GM19395 (cell line): ENCODE data around the gene SMIM43.
A peak's percentile ranks its signal among the peaks of the same experiment; 100 is the strongest.

Source experiments
- ATAC-seq: cut with Tn5 transposase; IDR thresholded peaks from one replicate; pipeline ENCODE4 v1.9.1; 2021; ENCODE audit warnings: mild to moderate bottlenecking, moderate library complexity; ENCODE audit not compliant: unreplicated experiment

SMIM43 gene

DNA sequence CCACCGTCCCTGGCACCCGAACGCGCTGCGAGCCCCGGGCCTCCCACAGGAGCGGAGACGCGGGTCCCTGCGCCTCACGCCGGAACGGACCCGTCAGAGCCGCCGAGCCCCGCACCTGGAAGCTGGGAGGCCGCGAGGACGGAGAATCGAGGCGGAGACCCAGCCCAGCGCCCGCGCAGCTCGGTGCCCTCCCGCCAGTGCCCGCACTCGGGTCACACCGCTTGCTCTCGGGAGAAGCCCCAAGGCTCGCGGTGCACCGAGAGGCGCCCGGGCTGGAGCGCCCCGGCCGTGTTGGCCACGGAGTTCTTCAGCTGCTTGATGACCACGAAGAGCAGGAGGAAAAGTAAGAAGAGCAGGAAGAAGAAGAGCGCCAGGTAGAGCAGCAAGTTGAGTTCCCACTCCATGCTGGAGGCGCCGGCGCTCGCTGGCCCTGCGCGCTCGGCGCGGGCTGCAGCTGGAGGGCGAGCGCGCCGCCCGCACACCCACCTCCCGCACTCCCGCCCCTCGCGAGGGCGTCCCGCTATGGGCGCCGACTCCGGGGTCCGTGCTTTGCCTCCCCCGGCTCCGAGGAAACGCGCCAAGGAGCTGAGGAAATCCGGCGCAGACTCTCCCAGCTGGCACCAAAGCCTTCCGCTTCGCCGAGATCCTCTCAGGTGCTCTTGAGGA, at the start of gene SMIM43:
Gene SMIM43 (minus strand): TSS at position 463 of the 666 bp plus-strand sequence. CDS start 59 bp downstream, at position 404.
- ATAC-seq, result no peak

DNA sequence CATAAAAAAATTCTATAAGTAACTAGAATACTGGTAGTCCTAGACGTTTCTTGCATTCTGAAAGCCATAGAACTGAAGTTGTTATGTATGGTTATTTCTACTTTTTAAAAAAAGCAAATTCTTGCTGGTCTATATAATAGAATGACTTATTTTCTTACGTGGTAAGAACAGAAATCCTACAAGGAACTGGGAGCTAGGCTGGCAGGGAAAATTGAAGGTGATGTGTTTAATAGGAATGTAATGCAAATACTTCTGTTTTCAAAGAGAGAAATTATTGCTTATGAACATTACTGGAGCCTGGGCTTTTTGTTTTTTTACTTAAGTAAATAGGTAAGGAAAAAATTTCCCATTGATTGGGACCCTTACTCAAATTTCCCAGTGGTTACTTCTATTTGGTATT, 49.8 kb upstream of the SMIM43 start:
- no peak for ATAC-seq

DNA sequence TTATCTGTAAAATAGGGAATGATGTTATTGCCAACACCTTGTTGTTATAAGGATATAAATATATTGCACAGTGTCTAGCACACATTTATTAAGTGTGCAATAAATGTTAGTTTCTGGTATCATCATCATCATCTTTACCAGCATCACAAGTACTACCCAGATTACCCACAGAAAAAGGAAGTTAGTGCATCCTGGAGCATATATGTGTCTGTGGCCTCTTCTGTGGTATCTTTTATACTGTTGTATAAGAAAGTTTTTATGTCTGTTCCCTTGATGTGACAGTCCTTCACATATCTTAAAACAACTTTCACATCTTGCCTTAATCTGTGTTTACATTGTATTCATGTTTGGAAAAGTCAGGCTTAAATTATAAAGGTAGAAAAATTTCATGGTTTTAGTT, 46.2 kb upstream of the SMIM43 start:
- ATAC-seq, result no peak

DNA sequence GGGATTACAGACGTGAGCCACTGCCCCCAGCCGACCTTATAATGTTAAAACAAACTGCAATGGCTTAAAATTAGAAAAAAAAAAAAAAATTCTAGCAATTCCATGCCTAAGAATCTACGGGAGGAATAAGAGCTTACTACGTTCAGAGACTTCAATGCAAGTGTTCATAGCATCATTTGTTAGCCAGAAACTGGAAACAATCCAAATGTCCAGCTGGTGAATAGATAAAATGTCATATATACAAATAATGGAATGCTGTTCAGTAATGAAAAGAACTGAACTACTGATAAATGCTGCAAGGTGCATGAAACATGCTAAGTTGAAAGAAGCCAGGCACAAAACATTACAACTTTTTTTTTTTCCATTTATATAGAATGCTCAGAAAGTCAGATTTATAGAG, 41.4 kb upstream of the SMIM43 start:
- ATAC-seq, result no peak

DNA sequence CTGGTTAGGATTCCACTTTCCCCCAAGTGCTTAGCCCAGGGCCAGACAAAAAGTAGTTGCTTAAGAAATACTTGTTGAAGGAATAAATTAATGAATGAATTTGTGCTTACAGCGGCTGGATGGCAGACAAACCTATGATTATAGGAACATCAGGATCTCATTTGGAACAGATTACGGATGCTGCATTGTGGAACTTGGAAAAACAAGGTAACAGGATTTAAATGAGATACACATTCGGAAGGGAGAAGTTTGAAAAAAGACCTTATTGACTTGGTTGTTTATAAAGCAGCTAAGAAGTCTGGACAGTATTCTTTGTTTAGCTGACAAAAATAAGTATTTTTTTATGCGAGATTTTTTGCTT, 36.7 kb upstream of the SMIM43 start:
- ATAC-seq, result no peak

DNA sequence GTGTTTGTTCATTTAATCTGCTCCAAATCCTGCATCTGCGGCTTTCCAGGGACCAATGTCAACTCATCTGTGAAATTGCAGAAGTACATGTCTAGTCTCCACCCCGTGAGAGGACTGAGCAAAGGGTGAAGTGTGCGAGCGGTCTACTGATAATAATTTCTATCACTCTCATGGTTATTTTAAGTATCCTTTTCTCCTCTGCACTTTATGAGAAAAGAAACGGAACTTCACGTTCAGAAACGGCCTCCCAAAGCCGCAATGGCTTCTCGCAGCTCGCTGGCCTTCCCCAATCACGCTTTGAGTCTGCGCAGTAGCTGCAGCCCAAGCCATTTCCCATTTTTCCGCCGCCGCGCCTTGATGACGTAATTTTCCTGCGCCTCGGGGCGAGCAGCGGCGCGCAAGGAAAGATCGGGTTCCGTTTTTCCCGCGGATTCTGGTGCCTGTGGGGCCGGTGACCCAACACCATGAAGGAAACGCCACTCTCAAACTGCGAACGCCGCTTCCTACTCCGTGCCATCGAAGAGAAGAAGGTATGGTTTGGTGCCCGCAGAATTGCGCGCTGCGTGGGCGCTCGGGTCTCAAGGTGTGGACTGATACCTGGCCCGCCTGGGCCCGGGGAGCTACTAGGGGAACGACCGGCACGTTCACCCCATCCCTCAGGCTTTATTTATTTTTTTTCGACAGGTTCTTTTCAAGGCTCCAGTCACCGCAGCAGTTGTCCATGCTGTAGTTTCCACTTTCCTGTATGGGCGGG, 36.2 kb upstream of the SMIM43 start, which contains the start of gene EXOSC9:
Gene EXOSC9 (plus strand): TSS at position 363 of the 754 bp plus-strand sequence. CDS start 102 bp downstream, at position 465.
- peak; percentile 89 for ATAC-seq

DNA sequence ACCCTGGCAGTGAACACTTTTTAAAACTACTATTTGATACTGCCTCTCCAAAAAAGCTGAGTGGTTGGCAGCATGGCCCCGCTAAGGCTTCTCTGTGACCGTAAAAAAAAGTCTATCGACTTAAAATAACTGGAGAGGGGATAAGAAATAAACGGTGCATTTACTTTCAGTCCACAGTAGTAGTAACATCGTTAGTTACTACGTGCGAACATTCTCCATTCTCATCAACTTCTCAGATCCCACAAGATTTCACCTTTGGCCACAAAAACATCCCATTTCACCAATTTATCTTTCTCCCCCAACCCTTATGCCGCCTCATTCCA, 35.6 kb upstream of the SMIM43 start:
- ATAC-seq, result peak; percentile 42

DNA sequence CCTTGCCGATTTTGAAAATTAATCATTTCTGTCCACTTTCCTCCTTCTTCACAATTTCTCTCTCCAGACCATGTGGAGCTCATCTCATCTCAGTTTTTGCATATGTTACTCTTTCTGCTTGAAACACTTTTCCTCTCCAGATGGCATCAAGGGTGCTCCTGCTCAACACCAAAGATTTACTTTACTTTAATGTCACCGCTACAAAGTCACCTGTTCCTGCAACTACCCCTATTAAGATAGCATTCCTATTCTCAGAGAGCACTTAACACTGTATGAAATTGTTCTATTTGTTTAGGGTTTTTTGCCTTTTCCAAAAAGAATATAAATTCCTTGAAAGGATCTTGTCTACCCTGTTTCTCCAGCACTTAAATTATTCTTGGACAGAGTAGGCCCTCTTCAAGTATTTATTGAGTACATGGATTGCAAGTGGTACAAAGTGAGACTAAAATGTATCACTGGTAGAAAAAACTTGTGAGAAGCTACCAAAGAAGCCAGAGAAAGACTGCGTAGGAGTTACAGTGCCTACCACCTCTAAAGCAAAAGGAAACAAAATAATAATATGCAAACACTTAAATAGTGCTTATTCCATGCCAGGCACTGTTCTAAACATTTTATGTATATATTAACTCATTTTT, 35.0 kb upstream of the SMIM43 start:
- no peak for ATAC-seq

DNA sequence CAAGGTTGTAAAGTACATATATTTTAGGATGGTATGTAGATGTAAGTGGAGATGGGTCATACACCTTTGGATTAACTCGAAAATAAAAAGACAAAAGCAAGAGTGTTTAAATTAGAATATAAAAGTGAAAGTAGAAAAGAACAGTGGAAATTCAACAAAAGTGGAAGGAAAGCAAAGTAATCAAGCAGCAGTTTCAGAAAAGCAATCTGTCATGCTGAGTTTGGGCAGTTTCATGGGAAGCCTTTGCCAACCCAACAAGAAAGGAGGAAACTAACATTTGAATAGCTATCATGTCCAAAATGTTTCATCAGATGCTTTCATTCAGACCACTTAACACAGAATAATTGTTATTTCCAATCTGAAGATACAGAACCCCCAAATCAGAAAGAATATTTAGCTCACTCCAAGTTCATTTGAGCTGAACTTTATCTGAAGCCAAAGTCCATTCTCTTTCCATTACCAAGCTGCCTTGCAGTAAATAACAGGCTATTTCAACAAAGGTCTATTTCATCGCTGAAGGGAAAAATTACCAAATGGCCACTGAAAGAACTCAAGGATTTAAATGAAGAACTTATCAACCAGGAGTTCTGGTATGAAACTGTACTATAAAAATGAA, 34.4 kb upstream of the SMIM43 start:
- no peak for ATAC-seq

DNA sequence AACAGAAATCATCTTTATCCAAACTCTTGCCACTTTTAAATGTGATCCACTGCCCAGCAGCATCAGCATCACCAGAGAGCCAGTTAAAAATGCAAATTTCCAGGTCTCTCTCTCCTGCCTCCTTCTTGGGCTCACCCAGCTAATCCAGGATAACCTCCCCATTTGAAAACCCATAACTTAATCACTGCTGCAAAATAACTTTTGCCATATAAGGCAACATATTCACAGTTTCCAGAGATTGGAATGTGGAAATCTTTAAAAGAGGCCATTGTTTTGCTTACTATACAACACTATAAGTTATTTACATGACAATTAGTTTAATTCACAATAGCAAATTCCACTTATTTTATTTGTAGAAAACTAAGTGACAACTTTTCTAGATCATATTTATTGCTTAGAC, 31.3 kb upstream of the SMIM43 start:
- no peak for ATAC-seq

DNA sequence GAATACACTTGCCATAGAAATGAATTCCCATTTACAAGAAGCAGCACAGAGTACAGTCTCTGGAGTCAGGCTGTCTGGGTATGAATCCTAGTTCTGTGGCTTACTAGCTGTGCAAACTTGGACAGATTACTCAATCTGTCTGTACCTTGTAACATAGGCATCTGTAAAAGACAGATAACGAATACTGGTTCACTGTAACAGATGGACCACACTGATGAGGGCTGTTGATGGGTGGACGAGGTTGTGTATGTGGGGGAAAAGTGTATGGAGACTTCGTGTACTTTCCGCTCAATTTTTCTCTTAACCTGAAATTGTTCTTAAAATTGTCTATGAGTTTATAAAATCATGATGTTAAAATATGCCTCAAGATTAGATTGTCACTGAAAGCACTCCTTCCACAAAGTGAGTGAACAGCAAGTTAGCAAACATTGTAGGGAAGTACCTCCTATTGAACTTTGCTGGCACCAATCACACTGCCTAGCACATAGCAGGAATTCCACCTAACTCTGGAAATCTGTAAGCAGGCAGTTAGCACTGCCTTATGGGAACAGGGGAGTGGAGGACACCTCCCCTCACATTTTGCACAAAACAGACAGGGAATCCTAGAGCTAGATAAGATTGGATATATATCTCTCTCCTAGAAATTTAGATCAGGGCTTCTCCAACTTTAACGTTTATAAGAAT, 29.7 kb upstream of the SMIM43 start:
- ATAC-seq, result no peak

DNA sequence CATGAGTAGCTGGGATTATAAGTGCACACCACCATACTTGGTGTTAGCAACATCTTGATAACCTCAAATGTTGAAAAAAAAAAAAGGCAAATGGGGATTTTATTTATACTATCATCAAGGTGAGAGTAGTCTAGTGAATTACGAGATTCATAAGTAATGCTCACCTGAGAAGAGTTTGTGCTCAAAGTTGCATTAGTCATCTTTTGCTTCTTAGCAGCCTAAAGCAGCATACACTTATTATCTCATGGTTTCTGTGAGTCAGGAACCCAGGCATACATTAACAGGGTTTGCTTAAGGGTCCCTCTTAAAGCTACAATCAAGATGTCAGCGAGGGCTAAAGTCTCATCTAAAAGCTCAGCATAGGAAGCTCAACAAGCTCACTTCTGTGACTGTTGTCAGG, 28.0 kb upstream of the SMIM43 start:
- ATAC-seq, result no peak

DNA sequence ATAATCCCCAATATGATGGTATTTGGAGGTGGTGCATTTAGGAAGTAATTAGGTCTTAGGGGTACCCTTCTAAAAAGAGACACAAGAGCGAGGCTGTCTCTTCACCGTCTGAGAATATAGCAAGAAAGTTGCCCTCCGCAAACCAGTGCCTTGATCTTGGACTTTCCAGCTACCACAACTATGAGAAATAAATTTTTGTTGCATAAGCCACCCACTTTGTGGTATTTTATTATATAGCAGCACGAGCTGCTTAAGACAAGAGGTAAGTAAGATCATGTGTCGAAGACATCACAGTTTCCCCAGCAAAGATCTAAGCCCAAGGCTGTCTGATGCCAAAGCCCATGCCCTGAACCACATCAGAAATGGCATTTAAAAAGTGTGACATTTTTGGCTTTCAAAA, 26.5 kb upstream of the SMIM43 start:
- no peak for ATAC-seq

DNA sequence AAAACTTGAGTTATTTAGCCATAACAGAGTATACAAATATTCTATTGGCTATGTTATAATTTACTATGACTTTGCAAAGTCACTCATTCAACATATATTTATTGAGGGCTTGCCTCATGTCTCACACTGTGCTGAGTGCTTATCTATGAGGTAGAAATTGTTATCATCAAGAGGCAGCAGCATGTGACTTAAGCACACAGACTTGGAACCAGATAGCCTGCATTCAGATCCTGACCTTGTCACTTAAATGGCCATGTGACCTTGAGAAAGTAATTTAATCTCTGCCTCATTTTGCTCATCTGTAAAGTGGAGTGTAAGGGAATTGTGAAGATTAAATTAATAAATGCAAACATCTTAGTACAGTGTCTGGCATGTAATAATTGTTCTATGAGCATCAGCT, 26.0 kb upstream of the SMIM43 start:
- ATAC-seq, result no peak

DNA sequence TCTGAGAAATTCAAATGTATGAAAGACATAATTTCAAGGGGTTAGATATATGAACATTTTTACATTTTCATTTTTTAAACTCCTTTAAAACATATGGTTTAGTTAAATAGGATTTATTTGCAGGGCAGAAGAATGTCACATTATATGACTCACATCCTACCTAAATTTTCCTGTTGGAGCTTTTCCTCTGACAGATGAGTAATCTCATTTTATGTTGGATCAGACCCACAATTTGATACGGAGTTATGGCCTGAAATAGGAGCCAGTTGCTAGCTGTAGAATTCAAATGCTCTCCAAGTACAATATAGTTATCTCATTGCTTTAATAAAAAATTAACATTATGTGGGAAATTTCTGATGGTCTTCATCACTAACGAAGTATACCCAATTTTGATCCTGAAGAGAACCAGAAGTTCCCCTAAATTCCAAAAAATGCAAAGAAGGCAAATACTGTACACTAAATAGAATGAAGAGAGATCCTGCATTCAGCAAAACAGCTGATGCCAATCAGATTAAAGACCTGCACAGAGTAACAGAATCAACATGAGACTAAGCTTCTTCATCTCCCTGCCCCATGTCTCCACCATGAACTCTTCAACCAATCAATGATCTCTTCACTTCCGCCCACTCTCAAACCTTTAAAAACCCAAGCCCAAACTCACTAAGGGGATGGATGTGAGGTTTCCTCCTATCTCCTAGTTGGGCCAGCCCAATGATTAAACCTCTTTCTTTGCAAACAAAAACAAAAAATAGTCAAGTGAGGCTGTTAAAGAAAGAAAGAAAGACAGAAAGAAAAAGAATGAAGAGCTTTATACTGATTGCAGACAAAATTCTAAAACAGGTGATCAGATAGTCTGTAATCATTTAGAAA, 25.2 kb upstream of the SMIM43 start:
- ATAC-seq, result no peak

DNA sequence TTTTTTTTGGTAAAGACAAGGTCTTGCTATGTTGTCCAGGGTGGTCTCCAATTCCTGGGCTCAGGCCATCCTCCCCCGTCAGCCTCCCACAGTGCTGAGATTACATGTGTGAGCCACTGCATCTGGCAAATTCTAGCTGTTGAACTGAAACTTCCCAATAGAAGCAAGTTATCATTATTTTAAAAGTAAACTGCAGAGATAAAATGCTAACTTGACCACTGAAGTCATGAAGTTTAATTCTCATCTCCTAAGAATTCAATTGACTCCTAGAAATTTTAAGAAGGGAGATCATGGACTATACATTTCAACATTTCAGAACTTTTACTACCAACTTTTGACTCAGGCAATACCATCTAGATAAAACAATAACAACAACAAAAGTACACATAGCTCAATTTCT, 24.5 kb upstream of the SMIM43 start:
- ATAC-seq, result peak; percentile 7

DNA sequence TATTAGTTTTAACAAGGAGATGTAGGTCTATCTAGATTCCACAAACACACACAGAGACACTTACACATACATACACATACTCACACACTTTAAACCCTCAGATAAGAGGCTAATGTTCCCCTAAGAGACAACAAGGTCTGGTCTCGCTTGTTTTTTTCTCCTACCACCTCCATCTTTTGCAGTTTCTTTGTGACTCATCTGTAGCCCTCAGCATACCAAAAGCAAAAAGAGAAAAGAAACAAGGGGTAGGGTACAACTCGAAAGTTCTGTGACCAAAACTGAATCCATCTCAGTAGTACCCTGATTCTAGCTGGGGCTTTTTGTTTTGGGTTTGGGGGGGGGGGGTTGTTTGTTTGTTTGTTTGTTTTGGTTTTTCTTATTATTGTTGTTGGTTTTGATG, 23.9 kb upstream of the SMIM43 start:
- ATAC-seq, result peak; percentile 95

DNA sequence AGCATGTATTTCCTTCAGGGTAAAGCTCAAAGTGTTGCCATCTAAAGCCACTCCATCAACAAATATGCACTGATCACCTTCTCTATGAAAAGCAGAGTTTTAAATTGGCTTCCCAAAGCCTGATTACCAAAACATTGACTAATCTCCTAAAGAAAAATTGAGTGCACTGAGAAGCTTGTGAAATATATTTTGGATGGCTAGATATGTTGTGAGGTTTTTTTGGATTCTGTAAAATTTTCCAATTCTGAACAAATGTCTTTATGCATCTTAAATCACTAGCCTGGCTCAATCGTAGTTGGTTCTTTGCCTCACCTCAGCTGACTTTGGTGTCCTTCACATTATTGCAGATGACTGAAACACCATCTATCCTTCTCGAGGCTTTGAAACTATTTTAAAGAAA, 21.3 kb upstream of the SMIM43 start:
- no peak for ATAC-seq

DNA sequence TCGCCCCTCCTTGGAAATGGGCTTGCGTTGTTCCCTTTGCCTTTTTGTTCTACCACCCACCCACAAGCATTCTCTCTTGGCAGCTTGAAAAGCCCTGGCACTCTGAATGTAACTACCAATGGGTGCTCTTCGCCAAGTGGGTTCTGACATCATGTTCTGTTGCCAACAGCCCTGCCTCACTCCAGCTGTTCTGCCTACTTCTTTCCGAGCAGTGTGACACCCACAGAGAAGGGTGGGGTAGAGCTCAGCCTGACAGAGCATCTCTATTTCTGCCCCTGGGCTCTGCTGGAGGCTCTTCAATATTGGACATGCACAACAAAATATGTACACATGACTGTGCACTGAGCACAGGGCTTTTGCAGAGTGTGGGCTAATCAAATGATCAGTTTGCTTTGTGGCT, 20.5 kb upstream of the SMIM43 start:
- no peak for ATAC-seq

DNA sequence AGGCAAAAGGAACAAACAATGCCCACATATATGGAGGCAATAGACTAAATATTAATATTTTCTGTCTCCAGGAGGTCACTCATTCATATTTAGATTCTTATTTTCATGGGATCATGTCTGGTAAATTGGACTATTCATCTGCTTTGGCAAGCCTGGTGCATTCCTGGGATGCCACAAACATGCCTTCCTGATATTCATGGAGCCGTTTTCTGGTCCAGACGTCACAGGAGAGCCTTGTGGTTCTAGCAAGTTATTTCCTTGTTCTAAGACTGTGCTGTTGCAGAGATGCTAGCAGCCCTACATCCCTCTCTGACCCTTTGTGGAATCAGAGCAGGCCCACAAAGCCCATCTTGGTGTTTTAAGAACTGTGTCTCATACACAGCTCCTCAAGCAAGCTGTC, 20.0 kb upstream of the SMIM43 start:
- ATAC-seq, result no peak
